Effector memory CD4-positive, alpha-beta T cell (primary cell): ENCODE data around the gene SENP1.

Experiments used
- DNase-seq, 3 donors: peaks; one replicate each; pipeline ENCODE4 v3.0.0-alpha.2; 2020
- H3K27ac ChIP-seq: 2 replicates; pipeline ENCODE4 v1.7.0; 2013; ENCODE audit warnings: mild to moderate bottlenecking, low read length, moderate library complexity; ENCODE audit not compliant: insufficient read depth, poor library complexity, severe bottlenecking
- H3K27me3 ChIP-seq: replicated peaks from 2 replicates; pipeline ENCODE4 v1.7.0; 2013; ENCODE audit warnings: mild to moderate bottlenecking, low read length; ENCODE audit not compliant: insufficient read depth, control insufficient read depth, poor library complexity, severe bottlenecking
- H3K36me3 ChIP-seq: 2 replicates; pipeline ENCODE4 v1.7.0; 2013; ENCODE audit warnings: mild to moderate bottlenecking, low read length, moderate library complexity; ENCODE audit not compliant: control insufficient read depth, insufficient read depth
- H3K4me1 ChIP-seq: 2 replicates; pipeline ENCODE4 v1.7.0; 2013; ENCODE audit warnings: low read length, mild to moderate bottlenecking; ENCODE audit not compliant: control insufficient read depth, insufficient read depth, poor library complexity, severe bottlenecking
- H3K4me3 ChIP-seq: 2 replicates; pipeline ENCODE4 v1.7.0; 2013; ENCODE audit warnings: low read length, low read depth, mild to moderate bottlenecking; ENCODE audit not compliant: insufficient read depth, poor library complexity, severe bottlenecking
- H3K9me3 ChIP-seq: 2 replicates; pipeline ENCODE4 v1.7.0; 2013; ENCODE audit warnings: mild to moderate bottlenecking, low read length, moderate library complexity; ENCODE audit not compliant: control insufficient read depth

Gene SENP1

GRCh38 chr12:48041591-48042423 lies 64.1 kb downstream of the SENP1 start:
- Histone ChIP-seq H3K27me3 (no peaks in the 10 kb centered on the region), H3K36me3 (peaks cover 27% of the 10 kb centered on the region), H3K4me1 (no peaks in the 10 kb centered on the region), H3K27ac (no peak overlapping the region), H3K4me3 (no peak overlapping the region), H3K9me3 (no peaks in the 10 kb centered on the region)
- DNase-seq: no peak

GRCh38 chr12:48040354-48040753 lies 65.5 kb downstream of the SENP1 start:
- H3K27ac ChIP-seq: no peak overlapping the region
- DNase-seq: no peak
- no peak overlapping the region for H3K4me3 ChIP-seq
- no peaks in the 10 kb centered on the region for H3K27me3 ChIP-seq
- H3K4me1 ChIP-seq: no peaks in the 10 kb centered on the region
- H3K36me3 ChIP-seq: peaks cover 13% of the 10 kb centered on the region
- no peaks in the 10 kb centered on the region for H3K9me3 ChIP-seq

- Histone ChIP-seq H3K9me3 (no peaks in the 10 kb centered on the region), H3K36me3 (peaks cover 7% of the 10 kb centered on the region), H3K27me3 (no peaks in the 10 kb centered on the region), H3K4me1 (no peaks in the 10 kb centered on the region), H3K4me3 (no peak overlapping the region), H3K27ac (no peak overlapping the region)
- no peak for DNase-seq
These were observed 66.7 kb downstream of the SENP1 start for GRCh38 chr12:48039151-48039550.

GRCh38 chr12:48038085-48038484 lies 67.8 kb downstream of the SENP1 start:
- no peaks in the 10 kb centered on the region for H3K36me3 ChIP-seq
- no peak overlapping the region for H3K4me3 ChIP-seq

GRCh38 chr12:48037267-48037915 lies 68.5 kb downstream of the SENP1 start:
- no peak for DNase-seq
- Histone ChIP-seq H3K27me3 (no peaks in the 10 kb centered on the region), H3K4me3 (no peak overlapping the region), H3K27ac (no peak overlapping the region), H3K36me3 (no peaks in the 10 kb centered on the region), H3K9me3 (no peaks in the 10 kb centered on the region), H3K4me1 (no peaks in the 10 kb centered on the region)

More at GRCh38 chr12:48038085-48038484, 67.8 kb downstream of the SENP1 start:
- Histone ChIP-seq H3K4me1 (no peaks in the 10 kb centered on the region), H3K27ac (no peak overlapping the region), H3K27me3 (no peaks in the 10 kb centered on the region), H3K9me3 (no peaks in the 10 kb centered on the region)
- no peak for DNase-seq

GRCh38 chr12:48036818-48037217 lies 69.1 kb downstream of the SENP1 start:
- no peaks in the 10 kb centered on the region for H3K36me3 ChIP-seq
- no peaks in the 10 kb centered on the region for H3K4me1 ChIP-seq

GRCh38 chr12:48034835-48035805 lies 70.8 kb downstream of the SENP1 start:
- DNase-seq: no peak
- Histone ChIP-seq H3K27ac (no peak overlapping the region), H3K36me3 (no peaks in the 10 kb centered on the region), H3K4me1 (no peaks in the 10 kb centered on the region), H3K4me3 (no peak overlapping the region), H3K9me3 (no peaks in the 10 kb centered on the region), H3K27me3 (no peaks in the 10 kb centered on the region)

More at GRCh38 chr12:48036818-48037217, 69.1 kb downstream of the SENP1 start:
- DNase-seq: no peak
- H3K4me3 ChIP-seq: no peak overlapping the region
- H3K27me3 ChIP-seq: no peaks in the 10 kb centered on the region
- no peak overlapping the region for H3K27ac ChIP-seq
- H3K9me3 ChIP-seq: no peaks in the 10 kb centered on the region

GRCh38 chr12:48033451-48033850 lies 72.4 kb downstream of the SENP1 start:
- Histone ChIP-seq H3K36me3 (no peaks in the 10 kb centered on the region), H3K9me3 (no peaks in the 10 kb centered on the region), H3K4me1 (no peaks in the 10 kb centered on the region), H3K4me3 (no peak overlapping the region), H3K27ac (no peak overlapping the region), H3K27me3 (no peaks in the 10 kb centered on the region)
- DNase-seq: no peak

- DNase-seq: no peak
- H3K4me1 ChIP-seq: no peaks in the 10 kb centered on the region
- no peak overlapping the region for H3K27ac ChIP-seq
- no peak overlapping the region for H3K4me3 ChIP-seq
- no peaks in the 10 kb centered on the region for H3K36me3 ChIP-seq
- H3K27me3 ChIP-seq: no peaks in the 10 kb centered on the region
- no peaks in the 10 kb centered on the region for H3K9me3 ChIP-seq
These were observed 73.3 kb downstream of the SENP1 start for GRCh38 chr12:48032597-48032996.
